ENCODE results near the gene ABI3.
A peak's percentile ranks its signal among the peaks of the same experiment; 100 is the strongest.

The ABI3 gene

DNA sequence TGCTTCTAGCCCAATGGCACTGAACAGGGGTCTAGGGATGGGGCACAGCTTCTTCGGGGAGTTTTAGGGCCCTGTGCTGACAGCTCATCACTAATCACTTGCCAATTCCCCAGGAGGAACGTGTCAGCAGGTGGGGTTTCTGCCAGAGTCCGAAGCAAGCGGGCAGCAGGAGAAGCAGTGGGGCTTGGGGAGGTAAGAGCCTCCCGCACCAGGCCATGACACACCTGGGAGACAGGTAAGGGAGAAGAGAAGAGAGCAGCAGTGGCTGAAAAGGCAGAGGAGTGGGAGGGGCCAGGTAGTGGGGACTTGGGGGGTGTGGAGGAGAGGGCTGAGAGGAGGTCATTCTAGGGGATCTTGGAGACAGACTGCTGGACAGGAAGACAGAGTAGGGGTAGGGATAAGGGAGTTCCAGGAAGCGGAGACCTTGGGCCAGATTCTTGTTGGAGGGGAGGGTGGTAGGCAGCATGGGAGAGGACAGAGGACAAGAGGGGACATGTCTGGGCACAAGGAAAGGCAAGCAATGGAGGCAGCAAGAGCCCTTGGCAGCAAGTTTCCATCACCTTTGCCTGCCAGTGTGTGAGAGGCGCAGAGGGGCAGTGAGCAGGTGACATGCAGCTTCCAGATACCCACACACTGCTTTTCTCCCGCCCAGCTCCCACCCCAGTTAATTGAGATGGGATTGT, 15.2 kb downstream of the ABI3 start:
- DNase-seq (ENCODE audit: low read depth): no peak

DNA sequence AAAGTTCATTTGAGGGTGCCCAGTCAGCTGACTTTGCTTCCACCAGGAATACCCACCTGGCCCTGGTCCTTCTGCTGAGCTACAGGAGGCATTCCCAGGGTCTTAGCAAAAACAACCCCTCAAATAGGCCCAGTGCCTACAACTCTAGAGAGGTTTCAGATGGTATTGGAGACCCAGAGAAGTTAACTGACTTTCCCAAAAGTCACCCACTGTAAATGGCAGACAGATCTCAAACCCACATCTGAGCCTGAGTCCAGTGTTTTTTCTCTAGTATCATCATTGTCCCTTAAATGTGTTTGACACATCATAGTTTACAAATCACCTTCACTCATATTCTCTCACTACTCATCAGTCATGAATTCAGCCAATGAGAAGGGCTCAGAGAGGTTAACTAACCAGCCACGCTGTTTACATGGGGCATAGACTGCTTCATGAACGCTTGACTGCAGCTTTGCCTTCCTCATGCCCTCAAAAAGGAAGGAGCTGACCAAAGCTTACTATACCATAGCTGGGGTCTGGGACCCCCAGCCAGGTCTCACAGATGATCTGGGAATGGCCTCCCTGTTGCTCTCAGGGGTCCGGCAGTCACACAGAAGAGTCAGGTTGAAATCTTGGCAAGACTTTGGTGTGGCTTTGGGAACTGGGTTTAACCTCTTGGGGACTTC, 16.4 kb downstream of the ABI3 start:
- no peak for DNase-seq (ENCODE audit: low read depth)

DNA sequence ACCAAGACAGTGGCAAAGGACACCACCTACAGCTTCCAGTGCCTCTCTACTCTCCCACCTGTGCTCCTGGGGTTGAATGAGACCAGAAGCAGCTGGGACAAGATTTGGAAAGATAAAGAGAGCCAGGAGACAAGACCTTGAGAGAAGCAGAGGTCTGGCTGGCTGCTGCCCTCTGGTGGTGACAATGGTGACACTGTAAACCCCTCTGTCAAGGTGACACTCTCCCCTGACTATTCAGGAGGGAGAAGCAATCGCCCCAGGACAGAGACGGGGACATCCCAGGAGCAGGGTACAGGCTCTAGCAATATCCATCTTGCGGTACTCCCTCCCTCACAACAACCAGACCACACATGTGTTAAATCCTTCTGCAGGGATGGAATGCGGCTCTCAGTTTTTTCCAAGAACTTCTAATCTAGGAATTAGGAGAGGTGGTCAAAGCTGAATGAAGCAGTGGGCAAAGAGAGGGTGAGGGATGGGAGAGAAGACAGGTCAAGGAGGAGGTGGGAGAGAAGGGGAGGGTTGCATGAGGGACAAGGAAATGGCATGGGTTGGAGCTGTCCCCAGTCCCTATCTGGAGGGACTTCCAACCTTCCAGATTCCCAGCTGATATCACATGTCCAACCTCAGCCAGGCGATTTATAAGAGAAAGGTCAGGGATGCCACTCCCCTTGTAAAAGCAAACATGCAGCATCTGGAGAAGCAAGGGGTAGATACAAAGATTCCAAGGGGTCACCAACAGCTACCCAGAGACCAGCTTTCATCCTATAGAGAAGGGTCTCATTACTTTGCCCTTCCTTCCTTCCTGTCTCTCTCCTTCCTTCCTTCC, 17.1 kb downstream of the ABI3 start:
- DNase-seq (ENCODE audit: low read depth): peak; percentile 59

DNA sequence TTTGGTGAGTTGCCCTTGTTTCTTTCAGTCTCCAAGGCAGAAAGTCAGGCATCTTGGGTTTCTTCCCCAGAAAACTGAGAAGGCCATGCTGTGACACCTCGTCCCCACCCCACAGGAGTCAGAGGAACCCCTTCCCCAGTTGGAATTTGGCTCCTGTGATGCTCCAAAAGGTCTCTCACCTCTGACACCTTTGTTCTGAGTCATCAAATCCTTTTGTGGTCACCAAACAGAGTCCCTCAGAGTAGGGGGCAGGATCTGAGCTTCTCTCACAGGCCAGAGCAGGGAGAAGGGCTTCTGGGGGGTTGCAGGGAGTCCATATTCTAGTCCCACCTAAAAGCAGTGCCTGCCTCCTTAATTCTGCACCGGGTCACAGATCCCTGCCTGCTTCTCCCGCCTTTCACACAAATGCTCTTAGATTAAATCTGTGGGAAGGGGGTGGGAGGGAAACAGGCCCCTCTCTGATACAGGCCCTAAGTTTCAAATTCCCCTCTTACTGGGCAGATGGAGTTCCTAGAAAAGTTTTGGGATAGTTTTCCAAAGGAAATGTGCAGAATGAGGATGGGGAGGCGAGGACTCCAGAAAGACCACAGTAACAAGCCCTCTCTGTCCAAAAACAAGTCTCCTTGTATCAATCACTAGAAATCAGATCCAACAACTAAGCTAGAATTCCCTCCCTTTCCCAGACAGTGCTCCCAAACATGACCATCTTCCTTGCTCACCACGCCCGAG, 18.7 kb downstream of the ABI3 start:
- DNase-seq (ENCODE audit: low read depth): no peak

DNA sequence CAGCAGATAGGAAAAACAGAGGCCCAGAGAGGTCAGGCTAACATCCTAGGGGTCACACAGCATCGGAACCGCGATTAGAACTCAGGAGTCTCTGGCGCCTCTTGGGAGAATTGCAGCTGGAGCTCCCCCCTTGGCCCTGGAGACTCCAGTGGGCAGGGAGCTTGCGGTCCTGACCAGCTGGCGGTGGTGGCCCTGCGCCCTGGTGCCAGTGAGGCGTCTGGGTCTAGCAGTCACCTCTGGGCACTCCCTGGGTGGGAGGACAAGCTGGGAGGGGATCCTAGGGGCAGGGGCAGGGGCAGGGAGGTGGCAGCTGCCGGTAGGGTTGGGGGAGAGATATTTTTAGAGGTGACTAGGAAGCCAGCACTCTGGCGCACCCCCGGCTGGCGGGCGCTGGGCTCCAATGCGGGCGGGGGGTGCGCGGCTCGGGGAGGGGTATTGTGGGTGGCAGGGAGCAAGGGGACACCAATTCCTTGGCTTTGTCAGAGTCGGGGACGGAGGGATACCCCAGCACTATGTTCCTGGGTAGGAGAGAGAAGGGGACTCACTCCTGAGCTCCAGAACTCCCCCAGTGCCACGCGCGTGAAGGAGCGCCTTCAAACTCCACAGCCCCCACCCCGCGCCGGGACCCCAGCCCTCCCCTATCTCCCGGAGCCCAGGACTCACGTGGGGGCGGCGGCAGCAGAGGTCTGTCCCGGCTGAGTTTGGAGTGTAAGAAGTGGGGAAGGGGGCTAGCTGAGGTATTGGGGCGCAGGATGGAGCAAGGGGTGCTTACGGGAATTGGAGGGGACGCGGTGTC, 19.5 kb downstream of the ABI3 start:
- no peak for DNase-seq (ENCODE audit: low read depth)

DNA sequence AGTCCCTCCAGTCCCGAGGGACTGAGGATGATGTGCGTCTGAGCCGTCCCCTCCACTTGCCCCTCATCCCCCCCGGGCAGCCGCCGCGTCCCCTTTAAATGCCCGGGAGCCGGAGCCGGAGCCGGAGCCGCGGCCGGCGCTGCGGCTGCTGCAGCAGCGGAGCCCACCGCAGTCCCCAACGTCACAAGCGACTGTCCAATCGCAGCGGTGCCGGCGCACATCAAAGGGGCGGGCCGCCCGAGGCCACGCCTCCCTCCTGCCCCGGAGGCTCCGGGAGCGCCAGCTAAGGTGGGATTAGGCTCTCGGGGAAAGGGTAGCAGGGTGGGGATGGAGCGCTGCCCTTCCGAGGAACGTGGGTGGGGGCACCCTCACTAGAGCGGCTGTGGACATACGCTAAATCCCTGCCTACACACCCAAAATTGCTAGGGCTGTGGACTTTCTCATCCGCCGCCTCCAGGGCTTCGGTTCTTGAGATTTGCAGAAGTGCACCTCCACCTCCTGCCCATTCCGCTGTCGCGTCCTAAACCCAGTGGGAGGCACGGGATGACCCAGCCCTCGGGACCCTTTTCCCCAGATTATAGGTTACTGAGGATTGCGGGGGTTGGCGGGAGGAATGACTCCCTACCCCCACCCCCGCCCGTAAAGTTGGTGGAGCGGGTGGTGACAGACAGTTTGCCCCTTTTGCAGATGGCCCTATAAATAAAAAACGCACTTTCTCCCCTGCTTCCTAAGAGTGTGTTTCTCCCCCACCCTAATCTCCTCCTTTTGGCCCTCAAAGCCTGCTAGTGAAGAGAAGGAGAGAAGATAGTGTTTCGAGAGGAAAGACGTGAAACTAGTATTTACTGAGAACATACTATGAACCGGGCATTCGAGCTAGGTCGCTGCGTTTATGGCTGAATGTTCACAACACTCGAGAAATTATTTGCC, 20.4 kb downstream of the ABI3 start, which contains the start of gene PHOSPHO1:
Gene PHOSPHO1 (minus strand): TSS at position 152 of the 927 bp plus-strand sequence. CDS start 4,096 bp downstream, outside the sequence.
- peak; percentile 78 for DNase-seq (ENCODE audit: low read depth)

DNA sequence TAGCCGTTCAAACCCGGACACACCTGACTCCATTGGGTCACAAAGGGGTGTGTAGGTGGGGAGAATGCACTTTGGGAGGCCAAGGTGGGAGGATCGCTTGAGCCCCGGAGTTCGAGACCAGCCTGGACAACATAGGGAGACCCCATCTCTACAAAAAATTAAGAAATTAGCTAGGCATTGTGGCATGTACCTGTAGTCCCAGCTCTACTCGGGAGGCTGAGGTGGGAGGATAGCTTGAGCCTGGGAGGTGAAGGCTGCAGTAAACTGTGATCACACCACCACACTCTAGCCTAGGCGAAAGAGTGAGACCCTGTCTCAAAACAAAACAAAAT, 21.0 kb downstream of the ABI3 start:
- no peak for DNase-seq (ENCODE audit: low read depth)

DNA sequence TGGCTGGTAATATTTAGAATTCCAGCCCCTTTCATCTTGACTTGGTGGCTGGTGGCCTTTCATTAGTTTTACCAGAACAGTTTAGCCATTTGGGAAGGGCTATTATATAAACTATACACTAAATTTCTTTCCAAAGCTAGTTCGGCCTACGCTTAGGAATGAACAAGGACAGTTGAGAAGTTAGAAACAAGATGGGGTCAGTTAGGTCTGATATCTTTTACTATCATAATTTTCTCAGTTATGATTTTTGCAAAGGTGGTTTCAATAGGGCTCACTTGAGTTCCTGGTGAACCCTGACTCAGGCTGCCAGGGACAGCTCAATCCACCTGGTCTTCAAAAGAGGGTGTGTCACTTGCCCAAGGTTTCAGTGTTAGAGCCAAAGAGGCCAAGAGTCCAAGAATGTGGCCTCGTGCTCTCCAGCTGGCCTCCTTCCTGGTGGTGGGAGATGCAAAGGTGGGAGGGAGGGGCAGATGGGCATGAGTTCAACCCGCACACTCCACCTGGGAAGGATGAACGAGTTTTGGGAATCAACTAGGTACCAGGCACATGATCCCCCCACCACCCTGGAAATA, 24.1 kb downstream of the ABI3 start:
- DNase-seq (ENCODE audit: low read depth): no peak

DNA sequence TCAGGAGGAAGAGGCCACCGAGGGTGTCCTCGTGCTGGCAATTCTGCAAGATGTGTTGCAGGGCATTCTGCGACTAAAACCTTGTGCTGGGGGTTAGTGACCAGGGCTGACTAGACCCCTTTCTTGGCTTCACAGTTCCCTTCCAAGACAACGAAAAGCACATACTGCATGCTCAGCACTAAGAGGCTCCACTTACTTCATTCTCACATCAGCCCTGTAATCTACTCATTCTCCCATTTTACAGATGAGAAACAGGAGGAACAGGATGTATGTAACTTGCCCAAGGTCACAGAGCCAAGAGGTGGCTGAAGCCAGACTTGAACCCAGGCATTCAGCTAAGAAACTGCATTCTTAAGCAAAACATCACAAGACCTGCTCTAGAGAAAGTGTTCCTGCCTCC, 25.4 kb downstream of the ABI3 start:
- DNase-seq (ENCODE audit: low read depth): no peak

DNA sequence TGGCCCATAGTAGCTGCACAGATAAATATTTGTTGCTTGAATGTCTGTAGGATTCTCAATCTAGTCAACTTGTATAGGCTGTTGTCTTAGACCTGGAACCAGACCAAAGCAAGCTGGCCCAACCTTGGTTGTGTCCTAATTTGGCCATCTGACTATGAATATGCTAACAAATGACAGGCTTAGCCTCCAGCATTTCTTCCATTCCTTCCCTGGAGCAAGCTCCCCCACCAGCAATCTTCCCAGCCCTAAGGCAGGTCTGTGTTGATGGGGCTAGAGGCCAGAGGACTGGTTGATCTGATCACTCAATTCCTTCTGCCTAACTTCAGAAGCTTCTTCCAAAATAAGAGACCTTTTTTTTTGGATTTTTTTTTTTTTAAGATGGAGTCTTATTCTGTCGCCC, 29.5 kb downstream of the ABI3 start:
- no peak for DNase-seq (ENCODE audit: low read depth)

DNA sequence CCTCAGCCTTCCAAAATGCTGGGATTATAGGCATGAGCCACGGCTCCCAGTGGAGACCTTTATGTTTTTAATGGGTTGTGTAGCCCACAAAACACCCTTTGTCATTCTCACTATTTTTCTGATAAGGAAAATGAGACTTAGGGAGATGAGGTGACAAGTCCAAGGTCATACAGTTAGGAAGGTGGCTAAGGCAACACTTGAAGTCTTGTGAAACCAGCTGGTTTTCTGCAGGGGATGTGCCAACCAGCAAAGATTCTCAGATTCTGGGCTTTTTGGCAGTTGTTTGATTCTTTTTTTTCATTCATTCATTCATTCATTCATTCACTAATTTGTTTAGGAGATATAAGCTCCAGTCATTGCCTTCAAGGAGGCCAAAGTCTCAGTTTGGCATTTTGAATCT, 30.1 kb downstream of the ABI3 start:
- no peak for DNase-seq (ENCODE audit: low read depth)

DNA sequence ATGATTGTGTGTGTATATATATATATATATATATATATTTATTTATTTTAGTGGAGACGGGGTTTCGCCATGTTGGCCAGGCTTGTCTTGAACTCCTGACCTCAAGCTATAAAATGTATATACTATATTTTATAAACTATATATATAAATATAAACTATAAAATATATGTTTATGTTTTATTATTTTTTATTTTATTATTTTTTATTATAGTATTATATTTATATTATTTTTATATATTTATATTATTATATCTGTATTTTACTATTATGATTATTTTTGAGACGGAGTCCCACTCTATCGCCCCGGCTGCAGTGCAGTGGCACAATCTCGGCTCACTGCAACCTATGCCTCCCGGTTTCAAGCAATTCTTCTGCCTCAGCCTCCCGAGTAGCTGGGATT, 30.5 kb downstream of the ABI3 start:
- no peak for DNase-seq (ENCODE audit: low read depth)

DNA sequence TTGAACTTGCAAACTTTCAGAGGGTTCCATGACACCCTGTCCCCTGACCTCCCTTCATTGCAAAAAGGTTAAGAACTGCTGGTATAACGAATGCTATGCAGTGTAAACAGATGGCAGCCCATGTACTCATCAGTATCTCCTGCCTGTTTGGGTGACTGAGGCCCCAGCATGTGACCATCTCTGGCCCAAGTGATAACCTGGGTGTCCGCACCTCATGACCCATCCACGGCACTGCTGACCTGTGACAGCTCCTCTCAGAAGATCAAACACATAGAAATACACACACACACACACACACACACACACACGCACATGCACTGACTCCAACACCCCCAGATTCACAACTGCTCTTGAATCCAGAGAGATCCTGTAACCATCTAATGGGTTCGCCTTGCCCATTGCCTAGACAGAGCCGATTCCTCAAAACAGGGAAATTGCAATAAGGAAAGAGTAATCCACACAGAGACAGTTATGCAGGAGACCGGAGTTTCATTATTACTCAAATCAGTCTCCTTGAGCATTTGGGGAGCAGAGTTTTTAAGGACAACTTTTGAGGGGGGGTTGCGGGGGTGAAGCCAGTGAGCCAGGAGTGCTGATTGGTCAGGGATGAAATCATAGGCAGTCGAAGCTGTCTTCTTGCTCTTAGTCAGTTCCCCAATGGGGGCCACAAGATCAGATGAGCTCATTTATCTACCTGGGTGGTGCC, 31.3 kb downstream of the ABI3 start:
- DNase-seq (ENCODE audit: low read depth): no peak

DNA sequence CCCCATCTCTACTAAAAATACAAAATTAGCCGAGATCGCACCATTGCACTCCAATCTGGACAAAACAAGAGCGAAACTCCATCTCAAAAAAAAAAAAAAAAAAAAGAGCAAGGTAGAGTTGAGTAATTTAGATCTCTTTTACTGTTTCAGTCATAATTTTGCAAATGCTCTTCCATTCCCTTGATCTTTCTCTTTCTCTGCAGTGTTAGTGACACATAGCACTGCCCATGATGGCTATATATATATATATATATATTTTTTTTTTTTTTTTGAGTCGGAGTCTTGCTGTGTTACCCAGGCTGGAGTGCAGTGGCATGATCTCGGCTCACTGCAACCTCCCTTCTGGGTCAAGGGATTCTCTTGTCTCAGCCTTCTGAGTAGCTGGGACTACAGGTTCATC, 32.3 kb downstream of the ABI3 start:
- no peak for DNase-seq (ENCODE audit: low read depth)

DNA sequence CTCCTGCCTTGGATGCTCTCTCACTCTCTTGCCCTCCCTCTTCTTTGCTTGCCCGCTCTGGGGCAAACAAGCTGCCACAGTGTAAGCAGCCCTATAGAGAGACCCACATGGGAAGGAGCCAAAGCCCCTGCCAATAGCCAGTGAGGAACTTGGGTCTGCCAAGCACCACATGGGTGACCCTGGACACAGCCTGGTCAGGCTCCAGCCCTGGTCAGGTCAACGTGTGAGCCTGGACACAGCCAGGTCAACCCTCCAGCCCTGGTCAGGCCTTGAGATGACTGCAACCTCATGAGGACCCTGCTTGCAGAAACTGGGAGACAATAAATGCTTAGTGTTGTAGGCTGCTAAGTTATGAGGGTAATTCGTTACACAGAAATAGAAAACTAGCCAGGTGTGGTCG, 34.3 kb downstream of the ABI3 start:
- no peak for DNase-seq (ENCODE audit: low read depth)

DNA sequence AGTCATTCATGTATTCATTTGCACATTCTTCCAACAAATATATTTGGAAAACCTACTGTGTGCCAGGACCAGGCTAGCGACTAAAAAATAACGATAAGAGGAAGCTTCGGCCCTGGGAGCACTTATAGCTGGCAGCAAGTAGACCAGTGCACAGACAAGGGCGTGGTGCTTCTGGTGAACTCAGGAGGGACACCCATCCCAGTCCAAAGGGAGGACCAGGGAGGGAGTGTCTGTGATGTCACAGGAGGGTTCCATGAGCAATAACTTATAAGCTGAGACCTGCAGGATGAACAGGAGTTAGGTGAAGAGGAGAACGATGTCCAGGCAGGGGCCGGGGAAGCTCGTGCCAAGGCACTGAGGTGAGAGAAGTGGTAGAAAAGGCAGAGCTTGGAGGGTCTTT, 37.4 kb downstream of the ABI3 start:
- no peak for DNase-seq (ENCODE audit: low read depth)

DNA sequence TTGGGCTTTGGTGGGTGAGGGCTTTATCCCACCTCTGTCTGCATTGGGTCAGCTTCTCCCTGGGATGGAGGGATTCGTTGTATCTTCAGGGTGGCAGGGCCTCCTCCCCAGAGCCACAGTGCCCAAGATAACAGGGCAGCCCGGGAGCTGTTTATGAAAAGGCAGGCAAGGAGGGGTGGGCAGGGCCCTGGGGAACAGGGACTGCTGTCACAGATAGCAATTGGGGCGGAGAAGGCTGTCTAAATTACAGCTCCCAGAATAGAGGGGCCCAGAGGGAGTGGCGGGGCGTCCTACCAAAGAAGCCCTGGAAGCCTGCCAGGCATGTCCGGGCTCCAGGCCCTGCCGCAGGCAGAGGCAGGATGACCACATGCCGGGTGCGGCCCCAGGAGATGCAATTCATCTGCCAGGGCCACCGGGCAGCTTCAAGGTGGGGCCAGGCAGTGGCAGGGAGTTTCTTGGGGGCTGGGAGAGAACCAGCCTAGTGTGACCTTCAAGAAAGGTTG, 38.8 kb downstream of the ABI3 start:
- DNase-seq (ENCODE audit: low read depth): no peak

DNA sequence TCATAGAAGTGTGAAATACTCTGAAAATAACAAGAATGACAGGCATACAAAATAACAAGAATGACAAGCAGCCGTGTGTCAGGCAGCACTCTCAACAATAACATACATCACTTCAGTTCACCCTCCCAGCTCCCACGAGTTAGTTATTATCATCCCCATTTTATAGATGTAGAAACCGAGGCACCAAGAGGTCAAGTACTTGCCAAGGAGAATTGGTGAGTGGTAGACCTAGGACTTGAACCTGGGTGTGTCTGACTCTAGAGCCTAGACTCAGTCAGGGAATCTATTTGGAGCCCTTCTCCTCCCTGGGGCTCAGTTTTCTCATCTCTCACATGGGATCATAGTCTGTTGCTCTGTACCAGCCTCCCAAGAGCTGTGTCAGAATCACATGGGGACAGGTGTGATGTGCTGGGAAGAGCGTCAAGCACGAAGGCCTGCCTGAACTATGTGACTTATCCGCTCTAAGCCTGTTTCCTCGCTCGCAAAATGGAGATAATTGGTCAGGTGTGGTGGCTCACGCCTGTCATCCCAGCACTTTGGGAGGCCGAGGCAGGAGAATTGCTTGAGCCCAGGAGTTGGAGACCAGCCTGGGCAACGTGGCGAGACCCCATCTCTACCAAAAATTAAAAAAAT, 39.5 kb downstream of the ABI3 start:
- DNase-seq (ENCODE audit: low read depth): no peak
